ENCODE results near the gene DNAAF9. TPM values are rescaled to one million over a fixed set of nuclear protein-coding genes. Genes with fewer than 3 reads are reported as not detected.

DNAAF9 gene
- total RNA-seq, 1 donor from 2014 or later, result 18.6 TPM

DNA sequence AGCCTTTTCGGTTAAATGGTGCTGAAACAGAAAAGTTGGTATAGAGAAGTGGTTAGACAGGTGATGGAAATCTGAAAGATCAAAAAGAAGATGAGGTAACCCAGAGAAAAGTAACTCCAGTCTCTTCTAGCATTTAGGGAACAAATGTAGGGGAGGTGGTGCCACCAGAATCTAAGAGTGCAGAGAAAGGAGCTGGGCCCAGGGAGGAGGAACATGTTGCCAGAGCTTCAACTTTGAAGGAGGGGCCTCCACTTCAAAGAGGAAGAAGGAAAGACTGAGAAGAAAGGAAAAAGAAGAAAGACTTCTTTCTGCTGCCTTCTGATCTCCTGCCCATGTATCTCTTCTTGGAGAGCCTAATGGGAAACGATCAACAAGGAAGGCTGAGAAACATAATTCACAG is 39.9 kb upstream of the DNAAF9 start:
- Histone ChIP-seq H2AFZ (ENCODE audit: low read depth, low read length) (no peak overlapping the region), H3K4me1 (ENCODE audit: insufficient read depth, low read length) (no peaks in the 10 kb centered on the region), H3K4me3 (ENCODE audit: insufficient read depth, low read depth, low read length) (no peak overlapping the region), H3K9me3 (ENCODE audit: insufficient read depth, low read depth, low read length) (no peaks in the 10 kb centered on the region), H3K36me3 (ENCODE audit: insufficient read depth, low read length) (no peaks in the 10 kb centered on the region), H3K27ac (ENCODE audit: low read depth, low read length) (no peak overlapping the region), H3K27me3 (ENCODE audit: insufficient read depth, low read length) (peaks cover 5% of the 10 kb centered on the region), H4K20me1 (ENCODE audit: insufficient read depth, low read length) (no peaks in the 10 kb centered on the region), H3K9ac (ENCODE audit: low read length) (no peak overlapping the region), H3K4me2 (ENCODE audit: low read length) (no peak overlapping the region), H3K79me2 (ENCODE audit: insufficient read depth, low read length) (no peaks in the 10 kb centered on the region)
- no peak for FAIRE-seq
- Mint-ChIP-seq H3K27me3 (ENCODE audit: low read depth, unreplicated experiment) (no peaks in the 10 kb centered on the region), H3K27ac (ENCODE audit: unreplicated experiment) (no peak overlapping the region), H3K4me1 (ENCODE audit: low read depth, unreplicated experiment) (no peaks in the 10 kb centered on the region), H3K4me3 (ENCODE audit: unreplicated experiment) (no peak overlapping the region), H3K36me3 (ENCODE audit: low read depth, unreplicated experiment) (no peaks in the 10 kb centered on the region), H3K9me3 (ENCODE audit: unreplicated experiment) (no peaks in the 10 kb centered on the region)
- no peak for TF ChIP-seq EZH2 (IDR thresholded peaks at IDR 0.05; ENCODE audit: insufficient read depth, low read length)
- TF ChIP-seq, protein P1, sequence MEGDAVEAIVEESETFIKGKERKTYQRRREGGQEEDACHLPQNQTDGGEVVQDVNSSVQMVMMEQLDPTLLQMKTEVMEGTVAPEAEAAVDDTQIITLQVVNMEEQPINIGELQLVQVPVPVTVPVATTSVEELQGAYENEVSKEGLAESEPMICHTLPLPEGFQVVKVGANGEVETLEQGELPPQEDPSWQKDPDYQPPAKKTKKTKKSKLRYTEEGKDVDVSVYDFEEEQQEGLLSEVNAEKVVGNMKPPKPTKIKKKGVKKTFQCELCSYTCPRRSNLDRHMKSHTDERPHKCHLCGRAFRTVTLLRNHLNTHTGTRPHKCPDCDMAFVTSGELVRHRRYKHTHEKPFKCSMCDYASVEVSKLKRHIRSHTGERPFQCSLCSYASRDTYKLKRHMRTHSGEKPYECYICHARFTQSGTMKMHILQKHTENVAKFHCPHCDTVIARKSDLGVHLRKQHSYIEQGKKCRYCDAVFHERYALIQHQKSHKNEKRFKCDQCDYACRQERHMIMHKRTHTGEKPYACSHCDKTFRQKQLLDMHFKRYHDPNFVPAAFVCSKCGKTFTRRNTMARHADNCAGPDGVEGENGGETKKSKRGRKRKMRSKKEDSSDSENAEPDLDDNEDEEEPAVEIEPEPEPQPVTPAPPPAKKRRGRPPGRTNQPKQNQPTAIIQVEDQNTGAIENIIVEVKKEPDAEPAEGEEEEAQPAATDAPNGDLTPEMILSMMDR (IDR thresholded peaks at IDR 0.05; ENCODE audit: insufficient read depth, low read depth, low read length), result no peak
- no peak for DNase-seq (ENCODE audit: low read depth)

DNA sequence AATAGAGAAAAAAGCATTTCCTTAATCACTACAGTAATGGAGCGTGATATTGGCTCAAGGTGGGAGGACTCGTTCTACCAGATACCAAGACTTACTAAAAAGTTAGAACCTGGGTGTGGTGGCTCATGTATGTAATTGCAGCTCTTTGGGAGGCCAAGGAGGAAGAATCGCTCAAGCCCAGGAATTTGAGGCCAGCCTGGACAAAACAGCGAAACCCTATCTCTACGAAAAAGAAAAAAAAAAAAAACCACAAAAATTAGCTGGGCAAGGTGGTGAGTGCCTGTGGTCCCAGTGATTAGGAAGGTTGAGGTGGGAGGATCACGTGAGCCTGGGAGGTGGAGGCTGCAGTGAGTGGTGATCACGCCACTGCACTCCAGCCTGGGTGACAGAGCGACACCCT is 39.3 kb upstream of the DNAAF9 start:
- no peaks in the 10 kb centered on the region for H3K9me3 Mint-ChIP-seq (ENCODE audit: unreplicated experiment)

More for the DNA sequence above, 39.3 kb upstream of the DNAAF9 start:
- no peak overlapping the region for H3K4me3 ChIP-seq (ENCODE audit: insufficient read depth, low read depth, low read length)
- Mint-ChIP-seq H3K27me3 (ENCODE audit: low read depth, unreplicated experiment) (no peaks in the 10 kb centered on the region), H3K36me3 (ENCODE audit: low read depth, unreplicated experiment) (no peaks in the 10 kb centered on the region), H3K27ac (ENCODE audit: unreplicated experiment) (no peak overlapping the region), H3K4me1 (ENCODE audit: low read depth, unreplicated experiment) (no peaks in the 10 kb centered on the region), H3K4me3 (ENCODE audit: unreplicated experiment) (no peak overlapping the region)
- FAIRE-seq (no peak), DNase-seq (ENCODE audit: low read depth) (no peak)
- H3K36me3 ChIP-seq (ENCODE audit: insufficient read depth, low read length), result no peaks in the 10 kb centered on the region
- H4K20me1 ChIP-seq (ENCODE audit: insufficient read depth, low read length), result no peaks in the 10 kb centered on the region
- H3K79me2 ChIP-seq (ENCODE audit: insufficient read depth, low read length), result no peaks in the 10 kb centered on the region
- TF ChIP-seq, protein P1 (IDR thresholded peaks at IDR 0.05; ENCODE audit: insufficient read depth, low read depth, low read length), result no peak
- no peak for TF ChIP-seq EZH2 (IDR thresholded peaks at IDR 0.05; ENCODE audit: insufficient read depth, low read length)
- no peak overlapping the region for H3K4me2 ChIP-seq (ENCODE audit: low read length)
- no peak overlapping the region for H3K27ac ChIP-seq (ENCODE audit: low read depth, low read length)
- H3K27me3 ChIP-seq (ENCODE audit: insufficient read depth, low read length), result peaks cover 5% of the 10 kb centered on the region
- H3K4me1 ChIP-seq (ENCODE audit: insufficient read depth, low read length), result no peaks in the 10 kb centered on the region
- H3K9ac ChIP-seq (ENCODE audit: low read length), result no peak overlapping the region
- no peaks in the 10 kb centered on the region for H3K9me3 ChIP-seq (ENCODE audit: insufficient read depth, low read depth, low read length)
- no peak overlapping the region for H2AFZ ChIP-seq (ENCODE audit: low read depth, low read length)
